Right lung (tissue), 10 donors: ENCODE data around the gene SUPV3L1. TPM values are rescaled to one million over a fixed set of nuclear protein-coding genes. Genes with fewer than 3 reads are reported as not detected.
"Not testable (repeated sequence)": the region's sequence is repeated elsewhere in the genome, so short reads cannot be mapped to it uniquely, and the experiment has no call there.

ENCODE experiments used
- DNase-seq, 2 donors: peaks; one replicate each; pipeline ENCODE4 v3.0.0-alpha.2; 2013
- long read RNA-seq, 8 donors: transcript quantifications; one replicate each; lab custom pipeline, GENCODE V29; 2026
- polyA plus RNA-seq, 5 donors: library from polyadenylated mRNA; unstranded; fragments of 120-200 nt; gene quantifications; one replicate each; pipeline versions ENCODE4 v1.2.1 to v1.2.3, GENCODE V29; 2013; ENCODE audit warnings: inconsistent platforms in 1 of 5, low replicate concordance in 1 of 5; ENCODE audit not compliant: insufficient read length in 5 of 5, insufficient read depth in 1 of 5

Gene SUPV3L1
- 10 to 100 TPM; 35.1 to 43.3 (median 40.8) TPM for polyA plus RNA-seq
- long read RNA-seq, donor 1, transcript SUPV3L1-201 (15 exons, 2,484 nt), result major isoform, 6 of 9 reads
- long read RNA-seq, donor 1, partial matches to known transcripts, result 0 of 9 reads
- long read RNA-seq, donor 1, other reads (novel, unspliced or antisense), result 0 of 9 reads
- long read RNA-seq, donor 2, partial matches to known transcripts, result 0 of 2 reads
- long read RNA-seq, donor 2, other reads (novel, unspliced or antisense), result 0 of 2 reads
- long read RNA-seq, donor 3, partial matches to known transcripts, result 6 of 9 reads
- long read RNA-seq, donor 3, other reads (novel, unspliced or antisense), result 0 of 9 reads
- long read RNA-seq, donor 4, result 0 reads
- long read RNA-seq, donor 5, partial matches to known transcripts, result 0 of 5 reads
- long read RNA-seq, donor 5, other reads (novel, unspliced or antisense), result 0 of 5 reads
- long read RNA-seq, donor 6, partial matches to known transcripts, result 0 of 5 reads
- long read RNA-seq, donor 6, other reads (novel, unspliced or antisense), result 0 of 5 reads
- long read RNA-seq, donor 7, partial matches to known transcripts, result 0 of 3 reads
- long read RNA-seq, donor 7, other reads (novel, unspliced or antisense), result 0 of 3 reads
- long read RNA-seq, donor 8, partial matches to known transcripts, result 0 of 4 reads
- long read RNA-seq, donor 8, other reads (novel, unspliced or antisense), result 0 of 4 reads

- DNase-seq, result peak; percentile 93 to 95
These were observed at the start of gene SUPV3L1 for GRCh38 chr10:69179743-69180524. Gene SUPV3L1, plus strand, starts transcription at chr10:69180234. Its CDS starts 58 bp downstream, at chr10:69180292.

DNA sequence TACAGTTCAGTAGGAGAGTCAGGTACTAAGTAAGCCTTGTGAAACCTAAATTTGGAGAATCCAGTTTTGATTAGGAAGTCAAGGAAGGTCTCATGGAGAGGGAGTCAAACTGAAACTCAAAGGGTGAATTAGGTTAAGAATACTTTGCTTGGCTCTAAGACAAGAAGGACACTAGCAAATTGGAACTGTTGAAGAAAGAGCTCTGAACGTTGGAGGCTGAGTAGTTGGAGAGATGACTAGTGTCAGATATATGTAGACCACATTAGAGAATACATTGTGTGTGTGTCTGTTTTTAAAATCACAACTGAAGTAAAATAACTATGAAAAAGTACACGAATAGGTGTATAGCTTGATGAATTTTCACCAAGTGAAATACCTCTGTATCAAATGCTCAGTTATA lies 49.8 kb upstream of the SUPV3L1 start:
- no peak for DNase-seq

GRCh38 chr10:69139961-69140360 lies 40.1 kb upstream of the SUPV3L1 start:
- no peak for DNase-seq

DNA sequence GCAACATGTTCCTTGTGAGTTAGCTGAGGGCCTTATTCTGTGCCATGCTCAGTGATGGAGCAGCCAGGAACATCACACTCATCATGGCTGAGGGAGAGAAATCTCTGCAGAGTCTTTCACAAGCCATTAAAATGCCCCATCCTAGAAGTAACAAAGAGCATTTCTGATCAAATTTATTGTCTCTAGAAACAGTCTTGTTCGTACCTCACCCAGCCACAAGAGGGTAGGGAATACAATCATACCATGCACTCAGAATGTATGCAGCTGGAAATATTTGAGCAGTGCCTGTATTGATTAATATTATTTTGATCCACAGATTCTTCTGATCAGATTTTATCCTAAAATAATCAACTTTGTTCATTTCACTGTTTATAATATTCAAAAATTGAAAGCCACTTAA lies 38.7 kb upstream of the SUPV3L1 start:
- no peak for DNase-seq

GRCh38 chr10:69142074-69142473 lies 38.0 kb upstream of the SUPV3L1 start:
- not testable (repeated sequence) for DNase-seq

DNA sequence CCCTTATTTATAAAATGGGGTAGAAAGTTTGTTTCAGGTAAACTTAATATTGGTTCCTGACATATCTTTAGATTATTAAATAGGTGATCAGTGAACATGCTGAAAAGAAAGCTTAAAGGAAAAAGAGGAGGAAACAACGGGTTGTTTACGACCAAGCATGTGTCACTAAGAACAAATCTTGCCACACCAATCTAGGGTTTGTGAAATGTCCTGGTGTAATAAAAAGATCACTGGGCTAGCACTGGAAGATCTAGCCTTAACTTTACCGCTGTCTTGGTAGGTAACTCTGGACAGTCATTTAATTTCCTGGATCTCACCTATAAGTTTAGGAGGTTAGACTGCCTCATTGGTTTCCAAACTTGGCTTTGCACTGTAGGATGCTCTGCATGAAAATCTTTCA lies 37.1 kb upstream of the SUPV3L1 start:
- DNase-seq, result no peak

DNA sequence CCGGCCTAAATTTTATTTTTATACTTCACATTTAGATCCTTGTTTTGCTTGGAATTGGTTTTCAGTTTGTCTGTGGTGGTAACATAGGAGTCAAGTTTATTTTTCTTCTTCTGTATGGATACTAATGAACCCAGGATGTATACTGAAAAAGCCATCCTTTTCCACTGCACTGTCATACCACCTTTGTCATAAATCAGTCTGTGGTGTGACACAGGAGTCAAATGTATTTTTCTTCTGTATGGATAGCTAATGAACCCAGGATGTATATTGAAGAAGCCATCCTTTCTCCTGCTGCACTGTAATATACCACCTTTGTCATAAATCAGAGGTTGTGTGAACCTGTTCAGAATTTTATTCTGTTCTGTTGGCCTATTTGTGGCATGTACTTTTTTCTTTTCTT lies 34.7 kb upstream of the SUPV3L1 start:
- no peak for DNase-seq

DNA sequence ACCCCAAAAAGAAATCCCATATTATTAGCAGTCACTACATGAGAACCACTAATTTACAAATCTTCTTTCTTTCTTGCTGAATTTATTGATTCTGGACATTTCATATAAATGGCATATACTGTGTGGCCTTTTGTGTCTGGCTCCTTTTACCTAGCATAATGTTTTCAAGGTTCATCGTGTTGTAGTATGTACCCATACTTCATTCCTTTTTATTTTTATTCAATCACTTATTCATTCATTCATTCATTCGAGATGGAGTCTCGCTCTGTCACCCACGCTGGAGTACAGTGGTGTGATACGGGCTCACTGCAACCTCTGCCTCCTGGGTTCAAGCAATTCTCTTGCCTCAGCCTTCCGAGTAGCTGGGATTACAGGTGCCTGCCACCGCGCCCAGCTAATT lies 34.2 kb upstream of the SUPV3L1 start:
- no peak for DNase-seq

DNA sequence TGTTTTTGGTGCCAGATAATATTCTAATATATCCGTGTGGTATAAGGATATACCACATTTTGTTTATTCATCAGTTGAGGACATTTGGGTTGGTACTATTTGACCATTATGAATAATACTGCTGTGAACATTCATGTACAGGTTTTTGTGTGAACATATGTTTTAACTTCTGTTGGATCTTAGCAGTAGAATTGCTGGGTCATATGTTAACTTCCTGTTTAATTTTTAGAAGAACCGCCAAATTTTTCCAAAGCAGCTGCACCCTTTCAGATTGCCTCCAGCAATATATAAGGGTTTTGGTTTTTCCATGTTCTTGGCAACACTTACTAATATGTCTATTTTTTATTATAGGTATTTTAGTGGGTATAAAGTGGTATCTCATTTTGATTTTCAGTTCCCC lies 33.3 kb upstream of the SUPV3L1 start:
- DNase-seq, result no peak

DNA sequence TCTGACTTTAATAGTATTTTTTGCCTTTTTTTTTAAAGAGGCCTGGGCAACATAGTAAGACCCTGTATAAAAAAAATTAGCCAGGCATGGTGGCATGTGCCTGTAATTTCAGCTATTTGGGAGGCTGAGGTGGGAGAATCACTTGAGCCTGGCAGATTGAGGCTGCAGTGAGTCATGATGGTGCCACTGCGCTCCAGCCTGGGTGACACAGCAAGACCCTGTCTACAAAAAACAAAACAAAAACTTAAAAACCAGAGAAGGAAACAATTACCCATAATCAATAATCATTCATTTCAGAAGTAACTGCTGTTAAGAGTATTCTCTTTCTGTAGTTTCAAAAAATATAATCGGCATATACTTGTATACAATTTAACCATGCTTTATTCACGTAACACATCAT lies 28.1 kb upstream of the SUPV3L1 start:
- DNase-seq, result no peak

DNA sequence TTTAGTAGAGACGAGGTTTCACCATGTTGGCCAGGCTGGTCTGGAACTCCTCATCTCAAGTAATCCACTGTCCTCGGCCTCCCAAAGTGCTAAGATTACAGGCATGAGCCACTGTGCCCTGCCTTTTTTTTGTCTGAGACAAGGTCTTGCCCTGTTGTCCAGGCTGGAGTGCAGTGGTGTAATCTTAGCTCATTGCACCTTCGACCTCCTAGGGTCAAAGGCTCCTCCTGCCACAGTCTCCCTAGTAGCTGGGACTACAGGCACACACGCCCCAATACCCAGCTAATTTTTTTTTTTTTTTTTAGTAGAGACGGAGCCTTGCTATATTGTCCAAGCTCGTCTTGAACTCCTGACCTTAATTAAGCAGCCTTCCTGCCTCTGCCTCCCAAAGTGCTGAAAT lies 26.8 kb upstream of the SUPV3L1 start:
- DNase-seq, result no peak

GRCh38 chr10:69160809-69161241 lies 19.2 kb upstream of the SUPV3L1 start:
- DNase-seq, result no peak

DNA sequence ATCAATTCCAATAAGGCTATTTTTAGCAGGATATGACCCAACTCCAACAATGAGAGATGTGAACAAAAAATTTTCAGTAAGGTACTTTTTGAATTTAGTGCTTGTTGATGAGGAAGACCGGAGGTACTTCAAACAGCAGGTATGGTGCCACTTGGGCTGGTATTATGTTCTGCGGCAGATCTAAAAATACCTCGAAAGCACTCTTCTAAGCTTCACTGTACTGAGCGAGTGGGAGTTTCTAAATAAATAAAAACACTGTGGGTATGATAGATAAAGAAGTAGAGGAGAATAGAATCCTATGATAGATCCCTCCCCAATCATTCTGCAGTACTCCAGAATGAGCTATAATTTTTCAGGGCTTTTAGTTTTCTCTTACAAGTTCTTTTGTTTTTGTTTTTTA lies 11.5 kb upstream of the SUPV3L1 start:
- no peak for DNase-seq

- no peak for DNase-seq
These were observed 7.6 kb upstream of the SUPV3L1 start for GRCh38 chr10:69172241-69172982.

GRCh38 chr10:69175326-69175725 lies 4.7 kb upstream of the SUPV3L1 start:
- not testable (repeated sequence) for DNase-seq

DNA sequence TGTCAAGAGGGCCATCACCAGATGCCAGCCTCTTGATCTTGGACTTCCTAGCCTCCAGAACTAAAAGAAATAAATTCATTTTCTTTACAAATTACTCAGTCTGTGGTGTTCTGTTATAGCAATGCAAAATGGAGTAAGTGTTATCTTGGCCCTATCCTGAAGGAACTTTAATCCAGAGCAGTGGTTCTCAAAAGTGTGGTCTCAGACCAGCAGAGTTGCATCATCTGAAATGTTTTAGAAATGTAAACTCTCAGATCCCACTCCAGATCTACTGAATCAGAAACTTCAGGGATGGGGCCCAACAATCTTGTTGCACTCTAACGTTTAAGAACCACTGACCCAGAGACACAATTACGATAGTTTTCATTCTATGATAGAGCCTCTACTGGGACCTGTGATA lies 3.2 kb upstream of the SUPV3L1 start:
- no peak for DNase-seq

DNA sequence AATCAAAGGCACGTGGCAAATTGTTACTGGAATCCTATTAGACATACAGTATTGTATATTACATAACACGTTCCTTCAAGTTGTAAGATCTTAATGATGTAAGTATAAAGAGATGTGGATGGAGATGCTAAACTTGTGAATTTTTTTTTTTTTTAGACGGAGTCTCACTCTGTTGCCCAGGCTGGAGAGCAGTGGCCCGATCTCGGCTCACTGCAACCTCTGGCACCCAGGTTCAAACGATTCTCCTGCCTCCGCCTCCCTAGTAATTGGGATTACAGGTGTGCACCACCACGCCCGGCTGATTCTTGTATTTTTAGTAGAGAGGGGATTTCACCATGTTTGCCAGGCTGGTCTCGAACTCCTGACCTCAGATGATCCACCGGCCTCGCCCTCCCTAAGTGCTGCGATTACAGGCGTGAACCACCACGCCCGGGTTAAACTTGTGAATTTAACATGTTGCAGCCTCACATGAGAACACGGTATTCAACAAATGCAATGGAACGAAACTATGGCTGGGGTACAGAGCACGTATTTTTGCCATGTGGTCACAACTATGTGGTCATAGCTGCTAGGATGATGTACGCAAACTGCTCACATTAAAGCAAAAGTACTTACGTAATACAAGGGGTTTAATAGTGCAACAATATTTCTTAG lies 818 bp upstream of the SUPV3L1 start:
- DNase-seq, result no peak

DNA sequence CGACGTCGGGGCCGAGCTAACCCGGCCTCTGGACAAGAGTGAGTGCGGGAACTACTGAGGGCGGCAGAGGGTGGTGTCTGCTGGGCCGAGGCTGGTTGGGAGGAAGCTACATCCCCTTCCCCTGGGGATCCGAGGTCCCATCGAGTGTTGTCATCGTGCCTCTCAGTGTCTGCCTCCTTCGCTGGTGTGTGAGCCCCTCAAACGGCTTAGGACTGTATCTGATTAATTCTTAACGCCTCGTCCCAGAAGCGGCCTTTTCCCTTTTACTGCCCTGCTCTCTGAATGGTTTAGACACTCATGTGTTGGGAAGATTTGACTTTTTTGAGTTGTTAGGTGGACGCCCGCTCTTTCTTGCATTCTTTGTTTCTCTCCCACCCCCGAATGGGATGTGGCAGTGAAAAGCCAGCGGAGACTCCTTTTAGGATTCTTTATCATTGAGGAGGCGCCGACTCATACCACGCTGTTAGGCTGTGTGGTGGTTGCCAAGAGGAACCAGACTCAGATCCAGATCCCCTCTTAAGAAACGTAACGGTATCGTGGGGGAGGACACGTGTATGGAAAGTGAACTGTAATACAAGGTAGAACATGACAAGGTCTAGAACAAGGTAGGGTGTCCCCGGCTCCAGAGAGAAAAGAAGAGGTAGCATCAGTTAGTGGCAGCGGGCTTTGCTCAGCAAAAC lies 631 bp downstream of the SUPV3L1 start:
- DNase-seq, result no peak

- DNase-seq, result no peak
These were observed 1.4 kb downstream of the SUPV3L1 start for GRCh38 chr10:69181433-69181832.

DNA sequence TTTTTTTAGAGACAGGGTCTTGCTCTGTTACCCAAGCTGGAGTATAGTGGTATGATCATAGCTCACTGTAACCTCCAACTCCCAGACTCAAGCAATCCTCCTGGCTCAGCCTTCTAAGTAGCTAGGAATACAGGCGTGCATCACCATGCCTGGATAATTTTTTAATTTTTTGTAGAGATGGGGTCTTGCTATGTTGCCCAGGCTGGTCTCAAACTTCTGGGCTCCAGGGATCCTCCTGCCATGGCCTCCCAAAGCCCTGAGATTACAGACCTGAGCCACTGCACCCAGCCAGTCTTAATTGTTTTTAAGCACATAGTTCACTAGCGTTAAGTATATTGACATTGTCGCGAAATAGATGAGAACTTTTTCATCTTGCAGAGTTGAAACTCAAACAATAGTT lies 2.0 kb downstream of the SUPV3L1 start:
- DNase-seq, result no peak
